Body of pancreas (tissue), 4 donors: ENCODE results near the gene MPDU1. TPM values are rescaled to one million over a fixed set of nuclear protein-coding genes. Genes with fewer than 3 reads are reported as not detected.

ENCODE experiments used
- ATAC-seq: fragments of 150-250 bp; one replicate; pipeline ENCODE4 v1.9.1; 2016
- DNase-seq, 4 donors: peaks; one replicate each; pipeline ENCODE4 v3.0.0-alpha.2; 2019
- H3K27ac ChIP-seq, 4 donors: fragments of 200-600 bp; sonication (generic); 1 replicate in 3 of 4; 2 replicates in 1 of 4; pipeline versions ENCODE4 v1.5.1 to v1.6.1; 2016 to 2019; ENCODE audit warnings: mild to moderate bottlenecking in 1 of 4, mixed read lengths in 1 of 4, moderate library complexity in 1 of 4
- H3K27me3 ChIP-seq, 2 donors: fragments of 200-600 bp; sonication (generic); one replicate each; pipeline ENCODE4 v1.6.0; 2016; ENCODE audit warnings: mild to moderate bottlenecking in 1 of 2
- H3K36me3 ChIP-seq, 2 donors: fragments of 200-600 bp; sonication (generic); replicated peaks in 1 of 2; 2 replicates each; pipeline ENCODE4 v1.5.1; 2016; ENCODE audit warnings: low read depth in 2 of 2; ENCODE audit not compliant: insufficient read depth in 1 of 2
- H3K4me1 ChIP-seq: fragments of 200-600 bp; sonication (generic); one replicate; pipeline ENCODE4 v1.6.0; 2016
- H3K4me3 ChIP-seq, 2 donors: fragments of 200-600 bp; sonication (generic); 1 replicate in 1 of 2; 2 replicates in 1 of 2; pipeline ENCODE4 v1.5.1; 2016 to 2019
- H3K9me3 ChIP-seq, 3 donors: fragments of 200-600 bp; sonication (generic); 1 replicate in 2 of 3; 2 replicates in 1 of 3; pipeline ENCODE4 v1.5.1; 2016
- POLR2A ChIP-seq, 3 donors: fragments of 450-650 bp; IDR thresholded peaks; one replicate each; pipeline ENCODE4 v1.6.1; 2016; ENCODE audit warnings: antibody characterized with exemption in 3 of 3, mild to moderate bottlenecking in 2 of 3
- WGBS, 2 donors: methylation state at CpG; one replicate each; pipeline ENCODE4 v1.1.5; 2017; 5-methylcytosine and 5-hydroxymethylcytosine counted together
- intact Hi-C: fragments of 100-400 bp; cut with DNase I; formaldehyde crosslinking; loops from one replicate; pipeline ENCODE4 v1.15.1; 2023
- total RNA-seq, 2 donors: library from RNA; depleted of rRNA; stranded (reverse); fragments of >200 nt; gene quantifications; one replicate each; pipeline ENCODE4 v1.1.0, GENCODE V29; 2016
- TF ChIP-seq, protein P1 (sequence below), 7 experiments: fragments of 450-650 bp in 4 of 7; fragments of 200-600 bp in 3 of 7; sonication (generic) in 3 of 7; IDR thresholded peaks; one replicate each; pipeline ENCODE4 v1.5.1; 2016 to 2019; ENCODE audit warnings: antibody characterized with exemption in 7 of 7

MPDU1 gene
- total RNA-seq, 2 donors from 2014 or later: 27.0 to 37.6 TPM

GRCh38 chr17:7544911-7545310 is 38.7 kb upstream of the MPDU1 start:
- DNase-seq (no peak), ATAC-seq (no peak)
- H3K4me1 ChIP-seq: peaks cover 13% of the 10 kb centered on the region
- intact Hi-C loops: no loop called here
- H3K36me3 ChIP-seq: no peaks in the 10 kb centered on the region
- no peak overlapping the region for H3K4me3 ChIP-seq
- WGBS, 2 donors: 53 to 55% methylated on average over 6 of the region's 6 CpGs
- no peak overlapping the region for H3K27ac ChIP-seq
- no peaks in the 10 kb centered on the region for H3K9me3 ChIP-seq
- H3K27me3 ChIP-seq: no peaks in the 10 kb centered on the region
- no peak for TF ChIP-seq POLR2A (IDR thresholded peaks at IDR 0.05)
- TF ChIP-seq, protein P1, sequence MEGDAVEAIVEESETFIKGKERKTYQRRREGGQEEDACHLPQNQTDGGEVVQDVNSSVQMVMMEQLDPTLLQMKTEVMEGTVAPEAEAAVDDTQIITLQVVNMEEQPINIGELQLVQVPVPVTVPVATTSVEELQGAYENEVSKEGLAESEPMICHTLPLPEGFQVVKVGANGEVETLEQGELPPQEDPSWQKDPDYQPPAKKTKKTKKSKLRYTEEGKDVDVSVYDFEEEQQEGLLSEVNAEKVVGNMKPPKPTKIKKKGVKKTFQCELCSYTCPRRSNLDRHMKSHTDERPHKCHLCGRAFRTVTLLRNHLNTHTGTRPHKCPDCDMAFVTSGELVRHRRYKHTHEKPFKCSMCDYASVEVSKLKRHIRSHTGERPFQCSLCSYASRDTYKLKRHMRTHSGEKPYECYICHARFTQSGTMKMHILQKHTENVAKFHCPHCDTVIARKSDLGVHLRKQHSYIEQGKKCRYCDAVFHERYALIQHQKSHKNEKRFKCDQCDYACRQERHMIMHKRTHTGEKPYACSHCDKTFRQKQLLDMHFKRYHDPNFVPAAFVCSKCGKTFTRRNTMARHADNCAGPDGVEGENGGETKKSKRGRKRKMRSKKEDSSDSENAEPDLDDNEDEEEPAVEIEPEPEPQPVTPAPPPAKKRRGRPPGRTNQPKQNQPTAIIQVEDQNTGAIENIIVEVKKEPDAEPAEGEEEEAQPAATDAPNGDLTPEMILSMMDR (IDR thresholded peaks at IDR 0.05): no peak

GRCh38 chr17:7548585-7549400 is 34.9 kb upstream of the MPDU1 start, which contains the start of gene TNFSF12:
TNFSF12 (plus strand) TSS chr17:7549058; CDS start chr17:7549154, 96 bp downstream.
- TF ChIP-seq, protein P1 (IDR thresholded peaks at IDR 0.05): peak in 6 of 7 experiments; percentile 5 to 38 (median 30)
- TF ChIP-seq POLR2A (IDR thresholded peaks at IDR 0.05): peak in 2 of 3 donors; percentile 48 to 51
- intact Hi-C loops: no loop called here
- Histone ChIP-seq H3K9me3 (no peaks in the 10 kb centered on the region), H3K27ac (peak within 1 kb of the TSS; percentile 62 to 86 (median 74)), H3K4me3 (peak within 1 kb of the TSS; percentile 36 to 81), H3K27me3 (no peaks in the 10 kb centered on the region), H3K36me3 (no peaks in the 10 kb centered on the region), H3K4me1 (peaks cover 17% of the 10 kb centered on the region)
- ATAC-seq (peak; percentile 87), DNase-seq (peak; percentile 61 to 73 (median 68))
- 1 to 8% methylated on average over 2 to 36 of the region's 65 CpGs for WGBS, 2 donors

DNA sequence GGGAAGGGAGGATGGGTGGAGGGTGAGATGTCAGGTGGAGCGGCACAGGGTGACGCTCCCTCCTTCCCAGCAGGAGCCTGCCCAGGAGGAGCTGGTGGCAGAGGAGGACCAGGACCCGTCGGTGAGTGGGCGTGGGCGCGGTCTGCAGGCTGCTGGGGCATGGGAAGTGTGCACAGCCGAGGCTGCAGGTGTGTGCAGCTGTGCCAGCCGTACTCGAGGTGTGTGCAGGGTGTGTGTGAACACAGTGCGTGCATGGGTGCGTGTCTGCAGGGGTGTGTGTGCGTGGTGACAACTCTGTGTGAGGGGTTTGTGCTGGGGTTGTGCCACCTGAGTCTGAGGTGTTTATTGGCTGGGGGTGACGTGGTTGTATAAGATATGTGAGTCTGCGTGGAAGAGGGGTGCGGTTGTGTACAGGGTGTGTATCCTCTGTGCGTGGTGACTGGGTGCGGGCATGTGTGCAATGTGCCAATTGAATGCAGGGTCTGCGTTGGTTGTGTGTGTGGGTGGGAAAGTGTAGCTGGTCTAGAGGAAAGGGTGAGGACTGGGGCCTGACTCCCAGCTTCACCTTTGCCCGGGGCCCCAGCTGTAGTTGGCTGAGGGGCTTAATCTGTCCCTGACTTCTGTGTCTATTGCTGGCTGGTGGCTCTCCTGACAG is 34.1 kb upstream of the MPDU1 start:
- Histone ChIP-seq H3K27ac (peak overlapping the region; percentile 62 to 86 (median 74)), H3K4me1 (peaks cover 17% of the 10 kb centered on the region), H3K4me3 (peak overlapping the region; percentile 36 to 81), H3K9me3 (no peaks in the 10 kb centered on the region), H3K36me3 (no peaks in the 10 kb centered on the region), H3K27me3 (no peaks in the 10 kb centered on the region)
- intact Hi-C loops: no loop called here
- DNase-seq (peak in 3 of 4 donors; percentile 24 to 39 (median 37)), ATAC-seq (peak; percentile 69)
- 30 to 49% methylated on average over 14 to 20 of the region's 20 CpGs for WGBS, 2 donors
- TF ChIP-seq, protein P1 (IDR thresholded peaks at IDR 0.05): no peak
- no peak for TF ChIP-seq POLR2A (IDR thresholded peaks at IDR 0.05)

GRCh38 chr17:7550344-7550743 is 33.3 kb upstream of the MPDU1 start:
- H3K4me1 ChIP-seq: peaks cover 17% of the 10 kb centered on the region
- H3K4me3 ChIP-seq: no peak overlapping the region
- no peaks in the 10 kb centered on the region for H3K9me3 ChIP-seq
- WGBS, 2 donors: 64 to 66% methylated on average over 5 to 6 of the region's 6 CpGs
- no peaks in the 10 kb centered on the region for H3K36me3 ChIP-seq
- ATAC-seq (no peak), DNase-seq (no peak)
- H3K27ac ChIP-seq: no peak overlapping the region
- TF ChIP-seq, protein P1 (IDR thresholded peaks at IDR 0.05): no peak
- TF ChIP-seq POLR2A (IDR thresholded peaks at IDR 0.05): no peak
- intact Hi-C loops: no loop called here
- H3K27me3 ChIP-seq: no peaks in the 10 kb centered on the region
